Measurements from ENCODE around the gene MAP1S.

DNA sequence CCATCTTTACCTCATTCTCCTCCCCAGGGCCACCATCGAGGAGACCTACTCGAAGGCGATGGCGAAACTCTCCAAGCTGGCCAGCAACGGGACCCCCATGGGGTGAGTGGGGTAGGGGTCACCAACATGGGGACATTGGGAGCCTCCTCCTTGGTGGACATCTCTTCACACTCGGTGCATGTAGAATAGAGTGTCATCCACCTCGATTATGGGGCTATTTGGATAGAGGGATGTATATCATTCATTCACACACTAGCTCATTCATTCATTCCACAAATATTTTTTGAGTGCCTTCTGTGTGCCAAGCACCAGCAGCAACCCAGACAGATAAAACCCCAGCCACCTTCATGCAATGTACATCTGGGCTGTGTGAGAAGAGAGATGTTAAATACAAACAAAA, 45.1 kb downstream of the MAP1S start:
- TF ChIP-seq SMC3 (IDR thresholded peaks at IDR 0.05; ENCODE audit: low read length): no peak
- TF ChIP-seq NONO (IDR thresholded peaks at IDR 0.05): no peak
- no peak for TF ChIP-seq NONO (CRISPR knock-in tag; conservative IDR thresholded peaks at IDR 0.05)
- TF ChIP-seq, protein P1, sequence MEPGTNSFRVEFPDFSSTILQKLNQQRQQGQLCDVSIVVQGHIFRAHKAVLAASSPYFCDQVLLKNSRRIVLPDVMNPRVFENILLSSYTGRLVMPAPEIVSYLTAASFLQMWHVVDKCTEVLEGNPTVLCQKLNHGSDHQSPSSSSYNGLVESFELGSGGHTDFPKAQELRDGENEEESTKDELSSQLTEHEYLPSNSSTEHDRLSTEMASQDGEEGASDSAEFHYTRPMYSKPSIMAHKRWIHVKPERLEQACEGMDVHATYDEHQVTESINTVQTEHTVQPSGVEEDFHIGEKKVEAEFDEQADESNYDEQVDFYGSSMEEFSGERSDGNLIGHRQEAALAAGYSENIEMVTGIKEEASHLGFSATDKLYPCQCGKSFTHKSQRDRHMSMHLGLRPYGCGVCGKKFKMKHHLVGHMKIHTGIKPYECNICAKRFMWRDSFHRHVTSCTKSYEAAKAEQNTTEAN (CRISPR knock-in tag; conservative IDR thresholded peaks at IDR 0.05): no peak
- TF ChIP-seq POLR2AphosphoS5 (IDR thresholded peaks at IDR 0.05; ENCODE audit: low read depth, low read length): no peak
- TF ChIP-seq, protein P2, sequence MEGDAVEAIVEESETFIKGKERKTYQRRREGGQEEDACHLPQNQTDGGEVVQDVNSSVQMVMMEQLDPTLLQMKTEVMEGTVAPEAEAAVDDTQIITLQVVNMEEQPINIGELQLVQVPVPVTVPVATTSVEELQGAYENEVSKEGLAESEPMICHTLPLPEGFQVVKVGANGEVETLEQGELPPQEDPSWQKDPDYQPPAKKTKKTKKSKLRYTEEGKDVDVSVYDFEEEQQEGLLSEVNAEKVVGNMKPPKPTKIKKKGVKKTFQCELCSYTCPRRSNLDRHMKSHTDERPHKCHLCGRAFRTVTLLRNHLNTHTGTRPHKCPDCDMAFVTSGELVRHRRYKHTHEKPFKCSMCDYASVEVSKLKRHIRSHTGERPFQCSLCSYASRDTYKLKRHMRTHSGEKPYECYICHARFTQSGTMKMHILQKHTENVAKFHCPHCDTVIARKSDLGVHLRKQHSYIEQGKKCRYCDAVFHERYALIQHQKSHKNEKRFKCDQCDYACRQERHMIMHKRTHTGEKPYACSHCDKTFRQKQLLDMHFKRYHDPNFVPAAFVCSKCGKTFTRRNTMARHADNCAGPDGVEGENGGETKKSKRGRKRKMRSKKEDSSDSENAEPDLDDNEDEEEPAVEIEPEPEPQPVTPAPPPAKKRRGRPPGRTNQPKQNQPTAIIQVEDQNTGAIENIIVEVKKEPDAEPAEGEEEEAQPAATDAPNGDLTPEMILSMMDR (CRISPR knock-in tag; IDR thresholded peaks at IDR 0.05): no peak
